GM23338 (cell line): Measurements from ENCODE around the gene FRK. TPM values are rescaled to one million over a fixed set of nuclear protein-coding genes. Genes with fewer than 3 reads are reported as not detected.

Source experiments
- ATAC-seq: fragments of 200-7000 bp; cut with Tn5 transposase; 3 replicates; pipeline ENCODE4 v1.9.1; 2020
- DNase-seq: peaks from one replicate; pipeline ENCODE4 v3.0.0-alpha.2; 2015; ENCODE audit warnings: low spot score
- H2AFZ ChIP-seq: fragments of 200-600 bp; sonication (generic); 2 replicates; pipeline ENCODE4 v1.8.0; 2016; ENCODE audit warnings: antibody characterized with exemption, mild to moderate bottlenecking, moderate library complexity
- H3F3A ChIP-seq: fragments of 200-600 bp; sonication (generic); replicated peaks from 2 replicates; pipeline ENCODE4 v1.8.0; 2017; ENCODE audit warnings: antibody characterized with exemption, mixed run types, low read depth
- H3K27ac ChIP-seq: fragments of 200-600 bp; sonication (generic); 2 replicates; pipeline ENCODE4 v1.6.1; 2016; ENCODE audit warnings: low read depth
- H3K27me3 ChIP-seq: fragments of 200-600 bp; sonication (generic); 2 replicates; pipeline ENCODE4 v1.8.0; 2016; ENCODE audit warnings: mild to moderate bottlenecking, mixed run types, moderate library complexity; ENCODE audit not compliant: insufficient read depth
- H3K36me3 ChIP-seq: fragments of 200-600 bp; sonication (generic); 2 replicates; pipeline ENCODE4 v1.8.0; 2016; ENCODE audit warnings: mild to moderate bottlenecking; ENCODE audit not compliant: insufficient read depth
- H3K4me1 ChIP-seq: fragments of 200-600 bp; sonication (generic); 2 replicates; pipeline ENCODE4 v1.8.0; 2016; ENCODE audit warnings: mild to moderate bottlenecking, moderate library complexity; ENCODE audit not compliant: insufficient read depth
- H3K4me2 ChIP-seq: fragments of 200-600 bp; sonication (generic); 2 replicates; pipeline ENCODE4 v1.7.1; 2017; ENCODE audit warnings: mixed run types
- H3K4me3 ChIP-seq: fragments of 200-600 bp; sonication (generic); 2 replicates; pipeline ENCODE4 v1.6.1; 2016; ENCODE audit warnings: mixed run types
- H3K79me2 ChIP-seq: fragments of 200-600 bp; sonication (generic); replicated peaks from 2 replicates; pipeline ENCODE4 v1.8.0; 2017; ENCODE audit warnings: mild to moderate bottlenecking; ENCODE audit not compliant: insufficient read depth
- H3K9me2 ChIP-seq: fragments of 200-600 bp; sonication (generic); 2 replicates; pipeline ENCODE4 v1.8.0; 2017; ENCODE audit not compliant: insufficient read depth
- H4K20me1 ChIP-seq: fragments of 200-600 bp; sonication (generic); replicated peaks from 2 replicates; pipeline ENCODE4 v1.8.0; 2017; ENCODE audit warnings: mild to moderate bottlenecking; ENCODE audit not compliant: insufficient read depth
- H3K27ac Mint-ChIP-seq: 2 replicates; pipeline ENCODE4 v1.8.0; 2020; ENCODE audit warnings: inconsistent platforms, mild to moderate bottlenecking, moderate library complexity, mixed read lengths
- H3K27me3 Mint-ChIP-seq: 3 replicates; pipeline ENCODE4 v1.8.0; 2022; ENCODE audit warnings: low read depth, mild to moderate bottlenecking, moderate library complexity, mixed read lengths, inconsistent platforms; ENCODE audit not compliant: insufficient read depth, poor library complexity
- H3K36me3 Mint-ChIP-seq: 3 replicates; pipeline ENCODE4 v1.8.0; 2021; ENCODE audit warnings: low read depth, mild to moderate bottlenecking, inconsistent platforms, moderate library complexity, mixed read lengths
- H3K4me1 Mint-ChIP-seq: 3 replicates; pipeline ENCODE4 v1.8.0; 2020; ENCODE audit warnings: mild to moderate bottlenecking, inconsistent platforms, mixed read lengths
- H3K4me3 Mint-ChIP-seq: 3 replicates; pipeline ENCODE4 v1.8.0; 2021; ENCODE audit warnings: moderate library complexity, mild to moderate bottlenecking, inconsistent platforms, mixed read lengths
- H3K9me3 Mint-ChIP-seq: 3 replicates; pipeline ENCODE4 v1.8.0; 2020; ENCODE audit warnings: moderate library complexity, mild to moderate bottlenecking, inconsistent platforms, mixed read lengths
- CREB1 ChIP-seq: fragments of 250-450 bp; sonication (Bioruptor Pico); IDR thresholded peaks from 2 replicates; pipeline ENCODE4 v1.5.0; 2020; ENCODE audit warnings: low read depth, mild to moderate bottlenecking, moderate library complexity
- CTCF ChIP-seq, 2 experiments: fragments of 200-600 bp in 1 of 2; sonication (generic) in 1 of 2; conservative IDR thresholded peaks; 2 replicates each; pipeline versions ENCODE4 v1.5.1 to v1.6.1; 2016 to 2017; ENCODE audit warnings: antibody characterized with exemption in 2 of 2, low read depth in 2 of 2, mild to moderate bottlenecking in 2 of 2, moderate library complexity in 1 of 2
- ETS1 ChIP-seq: IDR thresholded peaks from 2 replicates; pipeline ENCODE4 v1.6.1; 2016; ENCODE audit warnings: antibody characterized with exemption
- EZH2 ChIP-seq: fragments of 200-600 bp; sonication (generic); IDR thresholded peaks from one replicate; pipeline ENCODE4 v1.8.0; 2017; ENCODE audit warnings: antibody characterized with exemption, mild to moderate bottlenecking, low read depth; ENCODE audit not compliant: unreplicated experiment
- EZH2phosphoT487 ChIP-seq: fragments of 200-600 bp; sonication (generic); IDR thresholded peaks from one replicate; pipeline ENCODE4 v1.8.1; 2018; ENCODE audit warnings: antibody characterized with exemption; ENCODE audit not compliant: unreplicated experiment
- JUNB ChIP-seq: IDR thresholded peaks from one replicate; pipeline ENCODE4 v1.6.1; 2016; ENCODE audit warnings: antibody characterized with exemption; ENCODE audit not compliant: unreplicated experiment
- NANOG ChIP-seq: IDR thresholded peaks from 2 replicates; pipeline ENCODE4 v1.6.1; 2016; ENCODE audit warnings: antibody characterized with exemption, borderline replicate concordance
- POLR2AphosphoS5 ChIP-seq: IDR thresholded peaks from 2 replicates; pipeline ENCODE4 v1.6.1; 2016; ENCODE audit warnings: antibody characterized with exemption, low read depth
- REST ChIP-seq: IDR thresholded peaks from one replicate; pipeline ENCODE4 v1.6.1; 2018; ENCODE audit warnings: antibody characterized with exemption; ENCODE audit not compliant: unreplicated experiment
- STAT1 ChIP-seq: IDR thresholded peaks from one replicate; pipeline ENCODE4 v1.6.1; 2016; ENCODE audit warnings: antibody characterized with exemption; ENCODE audit not compliant: unreplicated experiment
- ZNF114 ChIP-seq: fragments of 250-450 bp; sonication (Bioruptor Pico); IDR thresholded peaks from 2 replicates; pipeline ENCODE4 v1.5.0; 2020; ENCODE audit warnings: mild to moderate bottlenecking, moderate library complexity
- ZNF331 ChIP-seq: fragments of 250-450 bp; sonication (Bioruptor Pico); IDR thresholded peaks from 2 replicates; pipeline ENCODE4 v1.5.0; 2020; ENCODE audit warnings: low read depth, mild to moderate bottlenecking, moderate library complexity
- ZNF462 ChIP-seq: fragments of 250-450 bp; sonication (Bioruptor Pico); IDR thresholded peaks from 2 replicates; pipeline ENCODE4 v1.5.0; 2020; ENCODE audit warnings: mild to moderate bottlenecking, moderate library complexity
- polyA plus RNA-seq: library from polyadenylated mRNA; unstranded; fragments of >200 nt; fragmentation: Nextera tagmentation; extraction: Ambion mirVana; gene quantifications from 2 replicates; pipeline ENCODE4 v1.2.1, GENCODE V29; 2016
- total RNA-seq: library from RNA; depleted of rRNA; stranded (reverse); fragments of >200 nt; shearing (Covaris generic); gene quantifications from 2 replicates; pipeline ENCODE4 v1.2.3, GENCODE V29; 2014

FRK gene
- total and polyA plus RNA-seq, 2 experiments from 2014 or later, result 0.06 to 0.24 TPM

- no peak overlapping the region for H3K27ac Mint-ChIP-seq
- no peak overlapping the region for H3K4me3 Mint-ChIP-seq
- H3K9me3 Mint-ChIP-seq, result no peaks in the 10 kb centered on the region
- H3K9me2 ChIP-seq, result no peaks in the 10 kb centered on the region
- ATAC-seq, result no peak
- no peaks in the 10 kb centered on the region for H3K36me3 Mint-ChIP-seq
- no peak for TF ChIP-seq EZH2
- no peak for TF ChIP-seq EZH2phosphoT487
- TF ChIP-seq CREB1 (CRISPR knock-in tag), result no peak
- TF ChIP-seq NANOG, result no peak
- no peak for TF ChIP-seq POLR2AphosphoS5
- no peak for TF ChIP-seq ZNF462 (CRISPR knock-in tag)
- TF ChIP-seq JUNB, result no peak
- TF ChIP-seq ZNF114 (CRISPR knock-in tag), result no peak
- TF ChIP-seq STAT1, result no peak
- no peak for TF ChIP-seq ZNF331
- TF ChIP-seq CTCF (conservative IDR thresholded peaks at IDR 0.05; ENCODE audit: low read depth in 2 of 2), result no peak
- TF ChIP-seq REST, result no peak
- TF ChIP-seq ETS1, result no peak
- no peak overlapping the region for H3K4me3 ChIP-seq
- H3K4me1 Mint-ChIP-seq, result peaks cover 6% of the 10 kb centered on the region
- H3K4me2 ChIP-seq, result no peak overlapping the region
- DNase-seq, result no peak
- H3K27ac ChIP-seq, result no peak overlapping the region
- H3K27me3 ChIP-seq, result no peaks in the 10 kb centered on the region
- H3K27me3 Mint-ChIP-seq, result no peaks in the 10 kb centered on the region
- no peak overlapping the region for H2AFZ ChIP-seq
- H3K4me1 ChIP-seq, result no peaks in the 10 kb centered on the region; the same call in 1 of the 2 replicates
- H3F3A ChIP-seq, result no peaks in the 10 kb centered on the region
- no peaks in the 10 kb centered on the region for H4K20me1 ChIP-seq
- H3K79me2 ChIP-seq, result no peaks in the 10 kb centered on the region
- H3K36me3 ChIP-seq, result no peaks in the 10 kb centered on the region
Observed at GRCh38 chr6:116072368-116072767, 11.7 kb upstream of the FRK start.
